Adipocyte (in vitro differentiated cells): ENCODE measurements around the gene RABGAP1L.
"Not testable (repeated sequence)": the region's sequence is repeated elsewhere in the genome, so short reads cannot be mapped to it uniquely, and the experiment has no call there.

Experiments used
- DNase-seq: peaks from one replicate; pipeline ENCODE4 v3.0.0-alpha.2; 2015; ENCODE audit warnings: low read depth
- H3K27me3 ChIP-seq: replicated peaks from 2 replicates; pipeline ENCODE4 v1.7.0; 2013; ENCODE audit warnings: mild to moderate bottlenecking, low read length, moderate library complexity; ENCODE audit not compliant: control insufficient read depth, insufficient read depth
- H3K36me3 ChIP-seq: 2 replicates; pipeline ENCODE4 v1.7.0; 2013; ENCODE audit warnings: low read length, mild to moderate bottlenecking, moderate library complexity; ENCODE audit not compliant: control insufficient read depth, insufficient read depth, severe bottlenecking
- H3K4me1 ChIP-seq: 2 replicates; pipeline ENCODE4 v1.7.0; 2013; ENCODE audit warnings: mild to moderate bottlenecking, low read length, moderate library complexity; ENCODE audit not compliant: control insufficient read depth, insufficient read depth
- H3K4me3 ChIP-seq: 2 replicates; pipeline ENCODE4 v1.7.0; 2013; ENCODE audit warnings: mild to moderate bottlenecking, low read length, moderate library complexity
- H3K9ac ChIP-seq: 2 replicates; pipeline ENCODE4 v1.7.0; 2013; ENCODE audit warnings: mild to moderate bottlenecking, low read length, moderate library complexity
- H3K9me3 ChIP-seq: 2 replicates; pipeline ENCODE4 v1.7.0; 2013; ENCODE audit warnings: mild to moderate bottlenecking, low read length, moderate library complexity; ENCODE audit not compliant: control insufficient read depth

The RABGAP1L gene

GRCh38 chr1:174171073-174171472 lies 11.8 kb downstream of the RABGAP1L start:
- Histone ChIP-seq H3K9ac (no peak overlapping the region), H3K4me3 (no peak overlapping the region), H3K27me3 (no peaks in the 10 kb centered on the region), H3K36me3 (no peaks in the 10 kb centered on the region), H3K9me3 (no peaks in the 10 kb centered on the region), H3K4me1 (peaks cover 5% of the 10 kb centered on the region)
- DNase-seq, result no peak

DNA sequence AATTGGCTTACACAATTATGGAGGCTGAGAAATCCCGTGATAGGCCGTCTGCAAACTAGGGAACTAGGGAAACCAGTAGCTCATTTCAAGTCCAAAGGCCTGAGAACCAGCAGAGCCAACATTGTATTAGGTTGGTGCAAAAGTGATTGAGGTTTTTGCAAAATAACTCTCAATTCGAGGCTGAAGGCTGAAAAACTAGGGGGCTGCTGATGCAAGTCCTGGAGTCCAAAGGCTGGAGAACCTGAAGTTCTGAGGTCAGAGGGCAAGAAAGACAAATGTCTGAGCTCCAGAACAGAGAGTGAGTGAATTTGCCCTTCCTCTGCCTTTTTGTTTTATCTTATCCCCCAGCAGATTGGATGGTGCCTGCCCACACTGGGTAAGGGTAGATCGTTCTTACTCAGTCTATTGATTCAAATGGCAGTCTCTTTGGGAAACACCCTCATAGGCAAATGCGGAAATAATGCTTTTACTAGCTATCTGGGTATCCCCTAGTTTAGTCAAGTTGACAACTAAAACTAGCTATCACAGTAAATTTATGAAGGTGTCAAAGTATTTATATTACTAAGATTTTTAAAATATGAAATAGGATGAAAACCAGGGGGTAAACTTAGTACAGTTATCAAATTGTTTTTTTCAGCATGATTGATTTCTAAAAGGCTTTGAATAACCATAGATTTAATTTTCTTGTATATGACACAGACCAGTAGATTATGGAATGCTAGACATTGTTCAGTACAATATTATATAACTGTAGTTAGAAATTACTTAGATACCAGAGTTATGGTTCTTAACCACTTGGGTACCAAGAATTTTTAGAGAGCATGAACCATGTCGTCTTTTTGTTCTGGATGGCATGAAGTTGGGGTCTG lies 15.4 kb downstream of the RABGAP1L start:
- no peak overlapping the region for H3K4me3 ChIP-seq
- H3K9me3 ChIP-seq, result no peaks in the 10 kb centered on the region
- H3K4me1 ChIP-seq, result no peaks in the 10 kb centered on the region
- H3K36me3 ChIP-seq, result no peaks in the 10 kb centered on the region
- no peak for DNase-seq
- H3K9ac ChIP-seq, result no peak overlapping the region
- H3K27me3 ChIP-seq, result no peaks in the 10 kb centered on the region

DNA sequence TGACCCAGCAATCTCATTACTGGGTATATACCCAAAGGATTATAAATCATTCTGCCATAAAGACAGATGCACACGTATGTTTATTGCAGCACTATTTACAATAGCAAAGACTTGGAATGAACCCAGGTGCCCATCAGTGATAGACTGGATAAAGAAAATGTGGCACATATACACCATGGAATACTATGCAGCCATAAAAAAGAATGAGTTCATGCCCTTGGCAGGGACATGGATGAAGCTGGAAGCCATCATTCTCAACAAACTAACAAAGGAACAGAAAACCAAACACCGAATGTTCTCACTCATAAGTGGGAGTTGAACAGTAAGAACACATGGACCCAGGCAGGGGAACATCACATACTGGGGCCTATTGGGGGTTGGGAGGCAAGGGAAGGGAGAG lies 19.1 kb downstream of the RABGAP1L start:
- not testable (repeated sequence) for H3K4me1 ChIP-seq, DNase-seq, H3K36me3 ChIP-seq, H3K9ac ChIP-seq, H3K9me3 ChIP-seq, H3K4me3 ChIP-seq, H3K27me3 ChIP-seq

- no peak overlapping the region for H3K9ac ChIP-seq
- no peaks in the 10 kb centered on the region for H3K36me3 ChIP-seq
- DNase-seq, result no peak
- H3K27me3 ChIP-seq, result no peaks in the 10 kb centered on the region
- H3K4me3 ChIP-seq, result no peak overlapping the region
- H3K9me3 ChIP-seq, result peaks cover 5% of the 10 kb centered on the region
- H3K4me1 ChIP-seq, result peaks cover 2% of the 10 kb centered on the region
Measured at GRCh38 chr1:174189428-174190062, 30.2 kb downstream of the RABGAP1L start.

DNA sequence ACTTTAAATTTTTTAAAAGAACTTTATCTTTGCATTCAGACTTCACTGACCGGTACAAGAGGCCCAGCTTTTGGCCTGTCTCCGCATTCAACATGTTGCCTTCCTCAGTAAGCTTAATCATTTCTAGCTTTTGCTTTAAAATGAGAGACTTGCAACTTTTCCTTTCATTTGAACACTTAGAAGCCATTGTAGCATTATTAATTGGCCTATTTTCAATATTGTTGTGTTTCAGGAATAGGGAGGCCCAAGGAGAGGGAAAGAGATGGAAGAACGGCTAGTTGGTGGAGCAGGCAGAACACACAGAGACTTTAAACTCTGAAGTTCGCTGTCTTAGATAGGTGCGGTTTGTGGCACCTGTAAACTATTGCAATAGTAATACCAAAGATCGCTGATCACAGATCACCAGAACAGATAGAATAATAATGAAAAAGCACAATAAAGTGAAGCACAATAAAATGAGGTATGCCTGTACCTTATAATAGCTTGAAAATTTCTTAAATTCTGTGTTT lies 31.4 kb downstream of the RABGAP1L start:
- peaks cover 2% of the 10 kb centered on the region for H3K4me1 ChIP-seq
- H3K27me3 ChIP-seq, result no peaks in the 10 kb centered on the region
- DNase-seq, result no peak
- H3K9me3 ChIP-seq, result peaks cover 5% of the 10 kb centered on the region
- no peak overlapping the region for H3K9ac ChIP-seq
- H3K36me3 ChIP-seq, result no peaks in the 10 kb centered on the region
- H3K4me3 ChIP-seq, result no peak overlapping the region

- peaks cover 5% of the 10 kb centered on the region for H3K9me3 ChIP-seq
- peaks cover 2% of the 10 kb centered on the region for H3K4me1 ChIP-seq
- no peaks in the 10 kb centered on the region for H3K27me3 ChIP-seq
- H3K4me3 ChIP-seq, result no peak overlapping the region
- H3K36me3 ChIP-seq, result no peaks in the 10 kb centered on the region
- no peak overlapping the region for H3K9ac ChIP-seq
- peak; percentile 81 for DNase-seq
Measured at GRCh38 chr1:174191349-174191862, 32.1 kb downstream of the RABGAP1L start.

DNA sequence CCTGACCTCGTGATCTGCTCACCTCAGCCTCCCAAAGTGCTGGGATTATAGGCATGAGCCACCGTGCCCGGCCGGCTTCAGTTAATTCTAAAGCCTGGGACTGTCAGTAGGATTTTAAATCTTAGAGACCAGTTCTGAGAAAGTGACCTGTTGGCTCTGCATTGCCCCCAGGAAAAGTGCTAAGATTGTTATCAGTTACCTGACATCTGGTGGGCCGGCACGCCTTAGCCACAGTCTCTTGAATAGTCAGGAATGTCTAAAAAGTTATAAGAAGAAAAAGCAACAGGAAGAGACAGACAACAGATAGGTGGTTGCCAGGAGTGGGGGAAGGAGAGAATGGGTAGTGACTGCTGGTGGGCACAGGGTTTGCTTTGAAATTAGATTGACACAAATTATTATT lies 35.1 kb downstream of the RABGAP1L start:
- no peak overlapping the region for H3K4me3 ChIP-seq
- H3K9me3 ChIP-seq, result no peaks in the 10 kb centered on the region
- no peak for DNase-seq
- H3K9ac ChIP-seq, result no peak overlapping the region
- H3K27me3 ChIP-seq, result no peaks in the 10 kb centered on the region
- H3K4me1 ChIP-seq, result peaks cover 2% of the 10 kb centered on the region
- no peaks in the 10 kb centered on the region for H3K36me3 ChIP-seq

DNA sequence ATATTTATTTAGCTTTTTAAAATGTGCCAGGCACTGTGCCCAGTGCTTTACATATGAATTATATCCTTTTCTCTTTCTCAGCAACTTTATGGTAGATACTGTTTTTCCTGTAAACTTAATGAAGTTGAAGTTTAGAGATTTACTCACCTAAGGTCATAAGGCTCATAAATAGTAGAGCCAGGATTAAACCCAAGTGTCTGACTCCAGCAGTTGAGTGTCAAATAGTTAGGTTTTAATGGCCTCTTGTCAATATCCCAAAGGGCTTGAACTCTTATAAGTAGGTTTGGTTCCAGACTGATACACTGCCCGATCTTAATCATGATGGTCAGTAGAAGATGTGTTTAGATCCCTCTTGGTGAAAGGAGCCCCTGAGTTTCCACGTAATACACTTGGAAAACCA lies 37.8 kb downstream of the RABGAP1L start:
- no peak overlapping the region for H3K9ac ChIP-seq
- DNase-seq, result no peak
- no peaks in the 10 kb centered on the region for H3K27me3 ChIP-seq
- H3K4me3 ChIP-seq, result no peak overlapping the region
- H3K36me3 ChIP-seq, result no peaks in the 10 kb centered on the region
- no peaks in the 10 kb centered on the region for H3K9me3 ChIP-seq
- H3K4me1 ChIP-seq, result no peaks in the 10 kb centered on the region

DNA sequence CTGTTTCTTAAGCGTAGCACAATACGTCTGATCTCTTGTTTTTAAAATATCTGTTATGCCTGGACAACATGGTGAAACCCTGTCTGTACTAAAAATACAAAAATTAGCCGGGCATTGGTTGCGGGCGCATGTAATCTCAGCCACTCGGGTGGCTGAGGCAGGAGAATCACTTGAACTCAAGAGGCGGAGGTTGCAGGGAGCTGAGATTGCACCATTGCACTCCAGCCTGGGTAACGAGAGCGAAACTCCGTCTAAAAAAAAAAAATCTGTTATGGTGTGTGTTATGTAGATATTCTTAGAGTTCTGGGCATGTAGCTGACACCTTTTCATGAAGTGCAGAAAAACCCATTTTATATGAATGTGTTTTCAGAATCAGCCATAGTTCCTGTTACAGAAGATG lies 38.2 kb downstream of the RABGAP1L start:
- no peaks in the 10 kb centered on the region for H3K4me1 ChIP-seq
- no peak for DNase-seq
- no peaks in the 10 kb centered on the region for H3K36me3 ChIP-seq
- no peaks in the 10 kb centered on the region for H3K27me3 ChIP-seq
- H3K9me3 ChIP-seq, result no peaks in the 10 kb centered on the region
- H3K4me3 ChIP-seq, result no peak overlapping the region
- no peak overlapping the region for H3K9ac ChIP-seq

GRCh38 chr1:174198202-174198601 lies 38.9 kb downstream of the RABGAP1L start:
- H3K4me1 ChIP-seq, result no peaks in the 10 kb centered on the region

DNA sequence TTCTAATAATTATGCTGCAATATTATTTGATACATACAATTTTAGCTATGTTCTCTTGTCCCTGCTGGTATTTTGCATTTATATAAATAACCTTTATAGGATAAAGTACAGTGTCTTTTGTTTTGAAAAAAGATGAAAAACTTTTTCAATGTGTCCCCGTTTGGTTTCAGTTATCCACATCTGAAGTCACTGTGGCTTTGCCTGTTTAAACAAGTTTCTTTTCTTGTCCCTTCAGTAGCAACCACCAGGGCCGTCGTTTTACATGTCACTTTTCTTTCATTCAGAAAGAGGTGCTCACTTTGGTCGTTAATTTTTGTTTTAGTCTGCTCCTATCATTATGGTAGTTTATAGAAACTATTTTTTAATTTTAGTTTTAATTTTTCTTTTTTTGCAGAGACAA lies 41.4 kb downstream of the RABGAP1L start:
- Histone ChIP-seq H3K9me3 (peaks cover 4% of the 10 kb centered on the region), H3K27me3 (no peaks in the 10 kb centered on the region), H3K4me3 (no peak overlapping the region), H3K9ac (no peak overlapping the region), H3K4me1 (no peaks in the 10 kb centered on the region), H3K36me3 (no peaks in the 10 kb centered on the region)
- DNase-seq, result no peak

More at GRCh38 chr1:174198202-174198601, 38.9 kb downstream of the RABGAP1L start:
- Histone ChIP-seq H3K9ac (no peak overlapping the region), H3K27me3 (no peaks in the 10 kb centered on the region), H3K9me3 (peaks cover under 1% of the 10 kb centered on the region), H3K4me3 (no peak overlapping the region), H3K36me3 (no peaks in the 10 kb centered on the region)
- DNase-seq, result no peak
